Uterus (tissue), 2 donors: ENCODE data around the gene OR1M1.

Source experiments
- CTCF ChIP-seq, 4 experiments: fragments of 200-600 bp in 2 of 4; fragments of 450-650 bp in 2 of 4; sonication (generic) in 2 of 4; IDR thresholded peaks; one replicate each; pipeline ENCODE4 v1.5.1; 2016 to 2019; ENCODE audit warnings: antibody characterized with exemption in 4 of 4, mild to moderate bottlenecking in 2 of 4, moderate library complexity in 1 of 4
- POLR2A ChIP-seq, 2 donors: fragments of 450-650 bp; IDR thresholded peaks; one replicate each; pipeline ENCODE4 v1.6.1; 2016; ENCODE audit warnings: antibody characterized with exemption in 2 of 2, mild to moderate bottlenecking in 1 of 2, moderate library complexity in 1 of 2

- TF ChIP-seq CTCF (IDR thresholded peaks at IDR 0.05), result no peak
- TF ChIP-seq POLR2A (IDR thresholded peaks at IDR 0.05), result no peak
Observed at GRCh38 chr19:9132422-9132821, 45.6 kb downstream of the OR1M1 start.
